ACC112 (cell line): ENCODE data around the gene LGSN.

Experiments used
- H2AFZ ChIP-seq: fragments of 200-600 bp; sonication (generic); one replicate; pipeline ENCODE4 v1.6.0; 2017; ENCODE audit warnings: antibody characterized with exemption, low read length; ENCODE audit not compliant: unreplicated experiment
- H3K27ac ChIP-seq: fragments of 200-600 bp; sonication (generic); 2 replicates; pipeline ENCODE4 v1.5.1; 2014; ENCODE audit warnings: low read depth, mild to moderate bottlenecking, antibody characterized with exemption, low read length, moderate library complexity
- H3K27me3 ChIP-seq: fragments of 200-600 bp; sonication (generic); 2 replicates; pipeline ENCODE4 v1.6.1; 2014; ENCODE audit warnings: mild to moderate bottlenecking, antibody characterized with exemption, low read length, moderate library complexity, mixed read lengths; ENCODE audit not compliant: insufficient read depth
- H3K36me3 ChIP-seq: fragments of 200-600 bp; sonication (generic); 2 replicates; pipeline ENCODE4 v1.6.1; 2016; ENCODE audit warnings: mild to moderate bottlenecking, antibody characterized with exemption, low read length, moderate library complexity, mixed read lengths; ENCODE audit not compliant: insufficient read depth
- H3K4me1 ChIP-seq: fragments of 200-600 bp; sonication (generic); one replicate; pipeline ENCODE4 v1.6.1; 2016; ENCODE audit warnings: low read length, mixed read lengths; ENCODE audit not compliant: insufficient read depth, unreplicated experiment, control insufficient read depth
- H3K4me3 ChIP-seq: fragments of 200-600 bp; sonication (generic); 2 replicates; pipeline ENCODE4 v1.5.1; 2014; ENCODE audit warnings: mild to moderate bottlenecking, low read depth, low read length
- H3K79me2 ChIP-seq: fragments of 200-600 bp; sonication (generic); one replicate; pipeline ENCODE4 v1.6.0; 2016; ENCODE audit warnings: low read length; ENCODE audit not compliant: control insufficient read depth, unreplicated experiment, insufficient read depth

The LGSN gene

DNA sequence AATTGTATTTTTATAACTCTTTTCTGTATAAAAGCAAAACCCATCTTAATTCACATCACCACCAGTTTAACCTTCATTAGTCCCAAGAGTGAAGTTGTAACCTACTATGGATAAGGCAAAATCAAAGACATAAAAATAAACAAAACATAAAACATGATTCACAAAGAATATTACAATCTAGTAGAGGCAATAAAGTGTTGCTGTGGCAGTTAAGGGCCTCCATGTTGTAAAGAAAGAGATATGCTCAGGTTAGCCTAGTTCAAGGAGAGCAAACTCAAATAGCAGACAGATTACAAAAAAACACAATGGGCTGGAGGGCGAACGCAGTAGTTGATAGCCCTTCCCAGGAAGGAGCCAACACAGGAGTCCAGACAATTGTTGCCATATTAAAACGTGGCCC lies 13.4 kb downstream of the LGSN start:
- Histone ChIP-seq H3K27me3 (no peaks in the 10 kb centered on the region), H3K4me1 (no peaks in the 10 kb centered on the region), H3K27ac (no peak overlapping the region), H3K36me3 (no peaks in the 10 kb centered on the region), H3K79me2 (no peaks in the 10 kb centered on the region), H3K4me3 (no peak overlapping the region), H2AFZ (no peak overlapping the region)

DNA sequence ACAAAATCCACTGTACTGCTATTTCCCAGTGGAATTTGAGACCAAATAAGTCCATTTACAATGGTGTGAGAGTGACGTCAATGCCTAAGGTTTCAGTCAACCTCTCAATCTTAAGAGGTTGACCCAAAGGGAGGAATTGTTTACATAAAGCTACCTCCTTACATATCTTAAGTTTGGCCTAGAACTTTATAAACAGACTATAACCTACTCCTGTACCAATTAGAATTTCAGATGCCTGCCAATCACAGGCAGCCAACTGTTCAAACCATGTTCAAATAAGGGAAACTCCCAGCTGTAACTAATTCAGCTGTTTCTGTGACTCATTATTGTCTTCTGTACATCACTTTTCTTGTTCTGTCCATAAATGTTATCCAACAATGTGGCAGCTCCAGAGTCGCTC lies 14.5 kb downstream of the LGSN start:
- H3K4me3 ChIP-seq = no peak overlapping the region
- H3K79me2 ChIP-seq = no peaks in the 10 kb centered on the region
- no peak overlapping the region for H2AFZ ChIP-seq
- no peak overlapping the region for H3K27ac ChIP-seq
- H3K36me3 ChIP-seq = no peaks in the 10 kb centered on the region
- no peaks in the 10 kb centered on the region for H3K27me3 ChIP-seq
- H3K4me1 ChIP-seq = no peaks in the 10 kb centered on the region

DNA sequence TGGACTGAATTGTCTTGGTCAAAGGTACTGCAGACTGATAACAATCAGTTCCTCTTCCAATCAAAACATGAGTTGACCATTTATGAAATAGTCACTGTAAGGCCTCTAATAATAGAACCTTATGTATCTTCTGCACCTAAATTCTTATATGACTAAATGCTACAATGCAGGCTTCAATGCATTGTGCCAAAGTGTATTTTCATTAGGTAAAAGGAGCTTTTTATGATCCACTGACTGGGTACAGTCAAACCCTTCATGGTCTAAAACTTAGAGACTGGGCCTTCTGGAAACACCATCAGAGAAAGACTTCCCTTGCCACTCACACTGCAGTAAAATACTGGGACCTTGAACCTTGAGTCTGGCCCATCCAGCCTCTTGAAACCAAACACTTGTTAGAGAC lies 16.3 kb downstream of the LGSN start:
- no peaks in the 10 kb centered on the region for H3K4me1 ChIP-seq
- no peaks in the 10 kb centered on the region for H3K27me3 ChIP-seq
- H3K27ac ChIP-seq = no peak overlapping the region
- no peaks in the 10 kb centered on the region for H3K79me2 ChIP-seq
- H2AFZ ChIP-seq = no peak overlapping the region
- no peak overlapping the region for H3K4me3 ChIP-seq
- H3K36me3 ChIP-seq = no peaks in the 10 kb centered on the region

DNA sequence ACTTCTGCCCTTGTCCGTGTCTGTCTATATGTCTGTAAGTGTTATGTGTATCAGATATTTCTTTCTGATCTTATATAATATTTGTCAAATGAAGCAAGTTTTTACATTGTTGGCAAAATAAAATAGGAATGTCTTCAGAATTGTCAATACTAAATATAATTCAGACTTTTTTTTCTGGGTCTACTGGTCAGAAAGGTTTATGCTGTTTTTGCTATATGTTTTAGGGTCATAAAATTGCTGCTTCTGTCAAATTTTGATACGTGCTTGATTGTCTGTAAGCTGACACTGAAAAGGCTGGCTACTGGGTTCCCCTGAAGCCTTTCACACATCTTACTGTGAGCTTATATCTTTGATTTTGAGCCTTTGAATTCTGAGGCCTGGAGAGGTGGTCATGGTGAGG lies 20.1 kb downstream of the LGSN start:
- H3K4me3 ChIP-seq = no peak overlapping the region
- H3K79me2 ChIP-seq = no peaks in the 10 kb centered on the region
- no peak overlapping the region for H2AFZ ChIP-seq

GRCh38 chr6:63295553-63296194 lies 24.1 kb downstream of the LGSN start:
- no peak overlapping the region for H2AFZ ChIP-seq
- no peaks in the 10 kb centered on the region for H3K79me2 ChIP-seq
- H3K4me1 ChIP-seq = no peaks in the 10 kb centered on the region
- H3K27me3 ChIP-seq = no peaks in the 10 kb centered on the region; the same call in 1 of the 2 replicates
- no peaks in the 10 kb centered on the region for H3K36me3 ChIP-seq
- no peak overlapping the region for H3K4me3 ChIP-seq
- H3K27ac ChIP-seq = no peak overlapping the region

More for the DNA sequence above, 20.1 kb downstream of the LGSN start:
- no peak overlapping the region for H3K27ac ChIP-seq
- no peaks in the 10 kb centered on the region for H3K4me1 ChIP-seq
- H3K27me3 ChIP-seq = no peaks in the 10 kb centered on the region
- H3K36me3 ChIP-seq = no peaks in the 10 kb centered on the region

DNA sequence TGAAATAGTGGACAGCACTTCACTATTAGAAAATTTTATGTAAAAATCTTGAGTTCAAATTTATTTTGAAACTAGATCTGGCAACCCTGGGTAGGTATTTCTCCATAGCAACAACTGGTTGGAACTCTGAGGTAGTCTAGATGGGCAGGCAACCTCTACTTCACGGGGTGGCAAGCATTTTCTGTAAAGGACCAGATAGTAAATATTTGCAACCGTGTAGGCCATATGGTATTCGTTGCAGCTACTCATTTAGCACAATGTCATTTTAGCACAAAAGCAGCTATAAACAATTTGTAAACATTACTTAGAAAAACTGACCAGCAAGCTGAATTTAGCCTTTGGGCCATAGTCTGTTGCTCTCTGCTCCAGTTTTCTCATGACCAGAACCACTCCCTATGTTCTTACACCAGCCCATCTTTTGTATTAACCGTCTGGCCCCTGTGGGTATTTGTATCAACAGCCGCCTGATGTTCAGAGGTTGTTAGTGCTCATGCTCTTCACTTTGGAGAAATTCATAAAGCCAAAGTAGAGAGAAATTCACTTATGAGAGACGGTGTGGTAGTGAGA lies 29.2 kb downstream of the LGSN start:
- Histone ChIP-seq H3K4me1 (no peaks in the 10 kb centered on the region), H3K27ac (no peak overlapping the region), H3K27me3 (peaks cover 23% of the 10 kb centered on the region), H3K4me3 (no peak overlapping the region), H3K79me2 (no peaks in the 10 kb centered on the region), H3K36me3 (no peaks in the 10 kb centered on the region), H2AFZ (no peak overlapping the region)

DNA sequence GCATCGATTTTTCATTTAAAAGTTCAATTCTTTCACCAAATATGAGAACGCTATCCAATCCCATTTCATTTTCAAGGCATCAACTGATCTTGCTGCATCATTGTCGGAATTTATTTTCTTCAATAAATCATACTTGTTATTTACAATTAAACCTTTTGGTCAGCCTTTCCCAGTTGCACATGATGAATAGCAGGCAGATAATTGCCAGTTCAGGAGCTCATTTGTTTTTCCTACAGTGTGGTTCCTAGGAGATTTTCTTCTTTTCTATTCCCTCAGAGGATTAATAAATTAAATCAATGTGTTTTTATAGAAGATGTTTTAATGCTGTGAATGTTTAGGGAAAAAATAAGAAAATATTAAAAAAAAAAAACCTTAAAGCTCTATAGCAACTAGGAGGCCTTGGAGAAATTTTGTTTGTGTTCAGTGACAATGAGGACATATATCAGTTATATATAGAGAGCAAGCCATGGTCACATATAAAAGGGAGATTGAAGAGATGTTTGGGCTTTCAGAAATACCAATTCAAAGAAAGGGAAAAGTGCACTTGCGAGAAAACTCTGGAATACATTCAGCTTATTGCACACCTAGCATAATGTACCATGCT lies 30.4 kb downstream of the LGSN start:
- Histone ChIP-seq H3K79me2 (no peaks in the 10 kb centered on the region), H3K4me3 (no peak overlapping the region), H3K27ac (no peak overlapping the region), H2AFZ (no peak overlapping the region), H3K4me1 (no peaks in the 10 kb centered on the region), H3K36me3 (no peaks in the 10 kb centered on the region), H3K27me3 (peaks cover 30% of the 10 kb centered on the region)

- Histone ChIP-seq H3K27ac (no peak overlapping the region), H3K4me3 (no peak overlapping the region), H3K4me1 (no peaks in the 10 kb centered on the region), H3K36me3 (no peaks in the 10 kb centered on the region), H3K27me3 (peaks cover 52% of the 10 kb centered on the region), H2AFZ (no peak overlapping the region), H3K79me2 (no peaks in the 10 kb centered on the region)
Measured at GRCh38 chr6:63280639-63281180, 39.1 kb downstream of the LGSN start.

- peaks cover 47% of the 10 kb centered on the region for H3K27me3 ChIP-seq
- no peak overlapping the region for H3K4me3 ChIP-seq
- no peaks in the 10 kb centered on the region for H3K36me3 ChIP-seq
- H3K4me1 ChIP-seq = no peaks in the 10 kb centered on the region
- H3K79me2 ChIP-seq = no peaks in the 10 kb centered on the region
- H3K27ac ChIP-seq = no peak overlapping the region
- no peak overlapping the region for H2AFZ ChIP-seq
Measured at GRCh38 chr6:63278916-63279315, 40.9 kb downstream of the LGSN start.

GRCh38 chr6:63275953-63276352 lies 43.8 kb downstream of the LGSN start:
- no peak overlapping the region for H3K4me3 ChIP-seq
- no peaks in the 10 kb centered on the region for H3K4me1 ChIP-seq
- H2AFZ ChIP-seq = no peak overlapping the region
- H3K36me3 ChIP-seq = no peaks in the 10 kb centered on the region
- H3K27ac ChIP-seq = no peak overlapping the region
- H3K27me3 ChIP-seq = peaks cover 49% of the 10 kb centered on the region
- H3K79me2 ChIP-seq = no peaks in the 10 kb centered on the region
